H9 (cell line): ENCODE data around the gene ARHGEF2. TPM values are rescaled to one million over a fixed set of nuclear protein-coding genes. Genes with fewer than 3 reads are reported as not detected.
A peak's percentile ranks its signal among the peaks of the same experiment; 100 is the strongest.

ENCODE experiments used
- DNase-seq: peaks from one replicate; pipeline ENCODE4 v3.0.0-alpha.2; 2017
- H2AFZ ChIP-seq: one replicate; pipeline ENCODE4 v1.6.1; 2013; ENCODE audit warnings: mild to moderate bottlenecking, low read length, control low read depth, moderate library complexity
- H2AK5ac ChIP-seq: 2 replicates; pipeline ENCODE4 v1.6.1; 2013; ENCODE audit warnings: low read length, control low read depth, mixed read lengths; ENCODE audit not compliant: insufficient read length
- H2BK120ac ChIP-seq: one replicate; pipeline ENCODE4 v1.6.1; 2013; ENCODE audit warnings: low read depth, mild to moderate bottlenecking, low read length, control low read depth, inconsistent platforms; ENCODE audit not compliant: poor library complexity, severe bottlenecking
- H2BK12ac ChIP-seq: 2 replicates; pipeline ENCODE4 v1.6.1; 2013; ENCODE audit warnings: low read length, control low read depth, mixed read lengths, low read depth; ENCODE audit not compliant: insufficient read length
- H2BK15ac ChIP-seq: 2 replicates; pipeline ENCODE4 v1.6.1; 2013; ENCODE audit warnings: low read depth, low read length, control low read depth
- H2BK20ac ChIP-seq: one replicate; pipeline ENCODE4 v1.6.1; 2013; ENCODE audit warnings: low read depth, mild to moderate bottlenecking, low read length, control low read depth, inconsistent platforms; ENCODE audit not compliant: poor library complexity, severe bottlenecking
- H2BK5ac ChIP-seq: 2 replicates; pipeline ENCODE4 v1.6.1; 2013; ENCODE audit warnings: low read length, control low read depth, mixed read lengths; ENCODE audit not compliant: insufficient read length
- H3K14ac ChIP-seq: 2 replicates; pipeline ENCODE4 v1.6.1; 2013; ENCODE audit warnings: low read length, control low read depth; ENCODE audit not compliant: insufficient read depth
- H3K18ac ChIP-seq: 2 replicates; pipeline ENCODE4 v1.6.1; 2013; ENCODE audit warnings: low read depth, mild to moderate bottlenecking, mixed read lengths, low read length, control low read depth; ENCODE audit not compliant: insufficient read length
- H3K23ac ChIP-seq: 2 replicates; pipeline ENCODE4 v1.6.1; 2013; ENCODE audit warnings: low read length, control low read depth, mixed read lengths, low read depth; ENCODE audit not compliant: insufficient read length
- H3K23me2 ChIP-seq: 2 replicates; pipeline ENCODE4 v1.6.1; 2013; ENCODE audit warnings: low read depth, mild to moderate bottlenecking, mixed read lengths, low read length, control low read depth; ENCODE audit not compliant: insufficient read length, poor library complexity, severe bottlenecking
- H3K27ac ChIP-seq: 2 replicates; pipeline ENCODE4 v1.5.1; 2013; ENCODE audit warnings: low read length, control low read depth, mixed read lengths, low read depth; ENCODE audit not compliant: insufficient read length
- H3K27me3 ChIP-seq: 2 replicates; pipeline ENCODE4 v1.6.1; 2013; ENCODE audit warnings: low read length, control low read depth, inconsistent platforms; ENCODE audit not compliant: insufficient read depth
- H3K4ac ChIP-seq: 2 replicates; pipeline ENCODE4 v1.6.1; 2013; ENCODE audit warnings: low read depth, mild to moderate bottlenecking, control low read depth, inconsistent platforms, low read length, moderate library complexity
- H3K4me1 ChIP-seq: 2 replicates; pipeline ENCODE4 v1.6.1; 2013; ENCODE audit warnings: low read length, control low read depth, inconsistent platforms; ENCODE audit not compliant: insufficient read depth
- H3K4me2 ChIP-seq: 2 replicates; pipeline ENCODE4 v1.6.1; 2013; ENCODE audit warnings: low read length, control low read depth, mixed read lengths; ENCODE audit not compliant: insufficient read length, insufficient read depth
- H3K56ac ChIP-seq: 2 replicates; pipeline ENCODE4 v1.6.1; 2013; ENCODE audit warnings: low read depth, mild to moderate bottlenecking, mixed read lengths, low read length, control low read depth; ENCODE audit not compliant: insufficient read length
- H3K79me1 ChIP-seq: 2 replicates; pipeline ENCODE4 v1.6.1; 2013; ENCODE audit warnings: low read depth, mild to moderate bottlenecking, moderate library complexity, low read length, control low read depth, inconsistent platforms; ENCODE audit not compliant: insufficient read depth, poor library complexity, severe bottlenecking
- H3K79me2 ChIP-seq: 2 replicates; pipeline ENCODE4 v1.6.1; 2013; ENCODE audit warnings: low read length, control low read depth, inconsistent platforms; ENCODE audit not compliant: insufficient read depth
- H3K9ac ChIP-seq: 2 replicates; pipeline ENCODE4 v1.6.1; 2013; ENCODE audit warnings: low read length, control low read depth, mixed read lengths; ENCODE audit not compliant: insufficient read length; ENCODE audit errors: extremely low read depth
- H3K9me3 ChIP-seq: one replicate; pipeline ENCODE4 v1.6.1; 2013; ENCODE audit warnings: low read depth, low read length, inconsistent platforms; ENCODE audit not compliant: control insufficient read depth
- H3T11ph ChIP-seq: one replicate; pipeline ENCODE4 v1.6.1; 2013; ENCODE audit warnings: mild to moderate bottlenecking, low read length, control low read depth, inconsistent platforms
- H4K20me1 ChIP-seq: one replicate; pipeline ENCODE4 v1.6.1; 2013; ENCODE audit not compliant: control insufficient read depth, insufficient read length, insufficient read depth
- H4K5ac ChIP-seq: 2 replicates; pipeline ENCODE4 v1.6.1; 2013; ENCODE audit warnings: low read depth, mild to moderate bottlenecking, mixed read lengths, low read length, control low read depth; ENCODE audit not compliant: insufficient read length
- H4K8ac ChIP-seq: replicated peaks from 2 replicates; pipeline ENCODE4 v1.6.1; 2013; ENCODE audit warnings: low read length, control low read depth, mixed read lengths, low read depth; ENCODE audit not compliant: insufficient read length
- H4K91ac ChIP-seq: 2 replicates; pipeline ENCODE4 v1.6.1; 2013; ENCODE audit warnings: low read depth, mild to moderate bottlenecking, moderate library complexity, mixed read lengths, low read length, control low read depth; ENCODE audit not compliant: insufficient read length
- H3K27ac Mint-ChIP-seq, 3 experiments: 2 replicates in 2 of 3; 3 replicates in 1 of 3; pipeline ENCODE4 v1.8.0; 2020 to 2021; ENCODE audit warnings: mixed read lengths in 3 of 3, mild to moderate bottlenecking in 1 of 3, moderate library complexity in 1 of 3
- H3K27me3 Mint-ChIP-seq: 2 replicates; pipeline ENCODE4 v1.8.0; 2021; ENCODE audit warnings: low read depth, mild to moderate bottlenecking, moderate library complexity, mixed read lengths
- H3K36me3 Mint-ChIP-seq, 3 experiments: 2 replicates in 2 of 3; 3 replicates in 1 of 3; pipeline ENCODE4 v1.8.0; 2020 to 2021; ENCODE audit warnings: low read depth in 3 of 3, mixed read lengths in 3 of 3; ENCODE audit not compliant: insufficient read depth in 1 of 3
- H3K4me1 Mint-ChIP-seq, 2 experiments: 2 replicates each; pipeline ENCODE4 v1.8.0; 2020; ENCODE audit warnings: mixed read lengths in 2 of 2
- H3K4me3 Mint-ChIP-seq, 2 experiments: 2 replicates in 1 of 2; 3 replicates in 1 of 2; pipeline ENCODE4 v1.8.0; 2020 to 2021; ENCODE audit warnings: mild to moderate bottlenecking in 2 of 2, mixed read lengths in 2 of 2, moderate library complexity in 1 of 2
- H3K9me3 Mint-ChIP-seq, 2 experiments: 2 replicates in 1 of 2; 3 replicates in 1 of 2; pipeline ENCODE4 v1.8.0; 2020; ENCODE audit warnings: mild to moderate bottlenecking in 2 of 2, mixed read lengths in 2 of 2, moderate library complexity in 1 of 2
- WGBS: extraction: QIAGEN DNeasy Blood & Tissue Kit; methylation state at CpG from one replicate; pipeline ENCODE4 v1.1.7; 2013; ENCODE audit warnings: missing lambda C conversion rate, low lambda C conversion rate, mixed read lengths; ENCODE audit not compliant: insufficient read length; ENCODE audit errors: extremely low coverage; 5-methylcytosine and 5-hydroxymethylcytosine counted together
- total RNA-seq: library from RNA; stranded (reverse); gene quantifications from 2 replicates; pipeline ENCODE4 v1.2.1, GENCODE V29; 2021
- TF ChIP-seq, protein P1 (sequence below): fragments of 200-600 bp; sonication (generic); conservative IDR thresholded peaks from 3 replicates; pipeline ENCODE4 v1.8.0; 2021; ENCODE audit warnings: antibody characterized with exemption, mild to moderate bottlenecking

The ARHGEF2 gene
- total RNA-seq, 1 experiment from 2014 or later: 111 TPM

DNA sequence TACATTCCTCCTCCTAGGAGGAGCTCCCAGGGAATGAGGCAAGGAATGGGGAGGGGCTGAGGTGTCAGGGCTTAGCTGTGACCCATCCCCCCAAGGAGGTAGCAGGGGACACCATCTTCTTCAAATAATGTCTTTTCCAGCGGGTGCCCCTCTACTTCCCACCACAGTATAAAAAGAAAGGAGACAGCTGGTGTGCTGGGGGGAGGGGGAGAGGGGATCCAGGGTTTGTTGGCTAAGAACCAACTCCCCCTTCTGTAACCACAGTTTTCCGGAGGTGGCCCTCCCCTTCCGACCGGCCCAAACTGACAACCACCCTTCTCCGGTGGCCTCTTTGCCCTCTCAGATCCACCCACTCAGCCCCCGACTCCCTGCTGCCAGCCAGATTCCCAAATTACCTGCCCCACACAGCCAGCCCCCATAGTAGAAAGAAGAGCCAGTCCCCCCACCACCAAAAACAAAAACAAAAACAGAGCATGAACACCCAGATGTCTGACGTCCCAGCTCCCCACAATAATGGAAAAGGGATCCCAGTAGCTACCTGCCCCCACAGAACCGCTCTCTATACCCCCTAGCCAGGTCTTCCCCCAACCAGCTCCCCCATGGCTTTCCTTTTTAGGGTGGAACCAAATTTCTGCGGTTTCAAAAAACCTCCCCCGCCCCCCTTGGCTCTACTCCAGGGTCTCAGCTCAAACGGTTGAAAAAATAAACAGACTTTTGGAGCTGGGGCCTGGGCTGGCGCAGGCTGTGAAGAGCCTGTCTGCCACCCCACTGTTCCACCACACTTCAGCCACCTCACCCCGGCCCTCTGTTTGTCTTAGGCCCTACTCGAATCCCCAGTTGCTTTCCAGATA lies 2.1 kb downstream of the ARHGEF2 start:
- Mint-ChIP-seq H3K27ac (peak overlapping the region; percentile 75 to 95 (median 91)), H3K4me3 (peak overlapping the region; percentile 90 to 92), H3K36me3 (peaks cover 0 to 16% (median 14%) of the 10 kb centered on the region in 3 experiments; a peak in 5 of 7 replicates), H3K9me3 (no peaks in the 10 kb centered on the region), H3K27me3 (no peaks in the 10 kb centered on the region), H3K4me1 (peaks cover 74 to 85% of the 10 kb centered on the region in 2 experiments)
- H3K23ac ChIP-seq: no peak overlapping the region
- H3K23me2 ChIP-seq: peaks cover 28% of the 10 kb centered on the region
- H3K18ac ChIP-seq: no peak overlapping the region
- H3T11ph ChIP-seq: no peak overlapping the region
- H2BK12ac ChIP-seq: no peak overlapping the region
- peak overlapping the region; percentile 81 for H3K4me2 ChIP-seq
- H2AK5ac ChIP-seq: no peak overlapping the region
- H2AFZ ChIP-seq: no peak overlapping the region
- DNase-seq: peak; percentile 68
- H4K20me1 ChIP-seq: peaks cover 7% of the 10 kb centered on the region
- no peak overlapping the region for H2BK120ac ChIP-seq
- no peaks in the 10 kb centered on the region for H3K27me3 ChIP-seq
- no peaks in the 10 kb centered on the region for H3K9me3 ChIP-seq
- H3K56ac ChIP-seq: no peak overlapping the region
- H2BK5ac ChIP-seq: no peak overlapping the region
- TF ChIP-seq, protein P1, sequence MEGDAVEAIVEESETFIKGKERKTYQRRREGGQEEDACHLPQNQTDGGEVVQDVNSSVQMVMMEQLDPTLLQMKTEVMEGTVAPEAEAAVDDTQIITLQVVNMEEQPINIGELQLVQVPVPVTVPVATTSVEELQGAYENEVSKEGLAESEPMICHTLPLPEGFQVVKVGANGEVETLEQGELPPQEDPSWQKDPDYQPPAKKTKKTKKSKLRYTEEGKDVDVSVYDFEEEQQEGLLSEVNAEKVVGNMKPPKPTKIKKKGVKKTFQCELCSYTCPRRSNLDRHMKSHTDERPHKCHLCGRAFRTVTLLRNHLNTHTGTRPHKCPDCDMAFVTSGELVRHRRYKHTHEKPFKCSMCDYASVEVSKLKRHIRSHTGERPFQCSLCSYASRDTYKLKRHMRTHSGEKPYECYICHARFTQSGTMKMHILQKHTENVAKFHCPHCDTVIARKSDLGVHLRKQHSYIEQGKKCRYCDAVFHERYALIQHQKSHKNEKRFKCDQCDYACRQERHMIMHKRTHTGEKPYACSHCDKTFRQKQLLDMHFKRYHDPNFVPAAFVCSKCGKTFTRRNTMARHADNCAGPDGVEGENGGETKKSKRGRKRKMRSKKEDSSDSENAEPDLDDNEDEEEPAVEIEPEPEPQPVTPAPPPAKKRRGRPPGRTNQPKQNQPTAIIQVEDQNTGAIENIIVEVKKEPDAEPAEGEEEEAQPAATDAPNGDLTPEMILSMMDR: no peak
- no CpG with 5 or more reads among the region's 14 CpGs for WGBS
- H4K8ac ChIP-seq: no peak overlapping the region
- no peak overlapping the region for H3K4ac ChIP-seq
- no peak overlapping the region for H3K27ac ChIP-seq
- no peak overlapping the region for H2BK20ac ChIP-seq
- H3K4me1 ChIP-seq: peaks cover 13% of the 10 kb centered on the region
- H2BK15ac ChIP-seq: no peak overlapping the region
- no peak overlapping the region for H3K14ac ChIP-seq
- no peak overlapping the region for H3K9ac ChIP-seq
- peaks cover 9% of the 10 kb centered on the region for H3K79me1 ChIP-seq
- no peak overlapping the region for H4K5ac ChIP-seq
- H3K79me2 ChIP-seq: peaks cover 33% of the 10 kb centered on the region; the same call in 1 of the 2 replicates
- H4K91ac ChIP-seq: no peak overlapping the region
